ENCODE measurements around the gene RBP5.
"Not testable (repeated sequence)": the region's sequence is repeated elsewhere in the genome, so short reads cannot be mapped to it uniquely, and the experiment has no call there.

RBP5 gene

DNA sequence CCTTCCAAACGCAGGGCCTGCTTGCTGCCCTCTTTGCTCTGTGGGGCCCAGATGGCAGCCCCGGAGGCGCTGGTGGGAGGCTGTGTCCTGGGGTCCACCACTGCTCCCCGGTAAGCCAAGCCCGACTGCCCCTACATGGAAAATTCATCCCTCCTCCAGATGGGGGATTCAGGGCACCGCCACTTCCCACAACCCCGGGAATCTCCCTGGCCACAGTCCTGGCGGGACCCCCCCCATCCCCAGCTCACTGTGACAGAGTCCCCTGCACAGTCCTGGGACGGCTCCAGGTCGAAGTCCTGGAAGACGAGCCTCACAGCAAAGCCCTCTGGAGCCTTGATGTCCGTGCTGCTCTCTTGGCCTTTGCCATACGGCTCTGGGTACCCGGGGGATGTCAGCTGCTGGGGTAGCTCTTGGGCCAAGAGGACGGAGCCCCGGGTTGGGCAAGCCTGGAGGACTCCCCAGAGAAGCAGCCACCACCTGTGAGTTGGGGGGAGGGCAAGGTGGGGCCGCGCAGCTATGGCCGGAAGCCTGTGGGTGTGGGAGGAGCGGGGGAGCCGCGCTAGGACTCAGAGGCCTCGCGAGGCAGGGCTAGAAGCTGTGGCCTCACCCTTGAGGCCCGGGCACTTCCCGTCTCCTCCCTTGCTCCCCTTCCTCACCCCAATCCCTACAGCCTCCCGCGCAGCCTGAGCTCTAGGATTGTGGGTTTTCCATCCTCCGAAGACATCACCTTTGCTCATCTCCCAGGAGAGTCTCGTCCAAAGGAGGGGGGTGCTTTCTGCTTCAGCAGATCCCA is 20.5 kb downstream of the RBP5 start:
- H3K36me3 Mint-ChIP-seq (ENCODE audit: low read depth) = peaks cover 26% of the 10 kb centered on the region
- DNase-seq = peak; percentile 79
- peaks cover 34% of the 10 kb centered on the region for H3K4me1 Mint-ChIP-seq
- H3K27ac Mint-ChIP-seq = peak overlapping the region; percentile 97
- ATAC-seq = peak; percentile 96
- peaks cover 12% of the 10 kb centered on the region for H3K9me3 Mint-ChIP-seq
- H3K4me3 Mint-ChIP-seq = peak overlapping the region; percentile 95
- no peaks in the 10 kb centered on the region for H3K27me3 Mint-ChIP-seq

DNA sequence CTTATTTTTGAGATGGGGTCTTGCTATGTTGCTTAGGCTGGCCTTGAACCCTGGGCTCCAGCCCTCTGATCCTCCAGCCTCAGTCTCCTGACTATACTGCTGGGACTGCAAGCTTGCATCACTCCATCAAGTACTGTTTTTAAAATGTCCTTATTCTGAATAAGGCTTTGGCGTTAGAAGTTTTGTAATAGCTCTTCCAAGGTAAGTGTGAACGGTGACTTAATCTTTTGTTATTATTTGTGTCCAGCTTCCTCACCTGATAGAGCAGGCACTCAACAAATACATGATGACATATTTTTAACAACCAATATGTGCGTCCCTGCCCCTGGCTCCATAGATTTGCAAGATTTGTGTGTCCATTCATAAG is 21.1 kb downstream of the RBP5 start:
- no peaks in the 10 kb centered on the region for H3K27me3 Mint-ChIP-seq
- peaks cover 34% of the 10 kb centered on the region for H3K4me1 Mint-ChIP-seq
- peaks cover 12% of the 10 kb centered on the region for H3K9me3 Mint-ChIP-seq
- DNase-seq (no peak), ATAC-seq (no peak)
- H3K27ac Mint-ChIP-seq = peak overlapping the region; percentile 97
- peak overlapping the region; percentile 95 for H3K4me3 Mint-ChIP-seq
- peaks cover 26% of the 10 kb centered on the region for H3K36me3 Mint-ChIP-seq (ENCODE audit: low read depth)

DNA sequence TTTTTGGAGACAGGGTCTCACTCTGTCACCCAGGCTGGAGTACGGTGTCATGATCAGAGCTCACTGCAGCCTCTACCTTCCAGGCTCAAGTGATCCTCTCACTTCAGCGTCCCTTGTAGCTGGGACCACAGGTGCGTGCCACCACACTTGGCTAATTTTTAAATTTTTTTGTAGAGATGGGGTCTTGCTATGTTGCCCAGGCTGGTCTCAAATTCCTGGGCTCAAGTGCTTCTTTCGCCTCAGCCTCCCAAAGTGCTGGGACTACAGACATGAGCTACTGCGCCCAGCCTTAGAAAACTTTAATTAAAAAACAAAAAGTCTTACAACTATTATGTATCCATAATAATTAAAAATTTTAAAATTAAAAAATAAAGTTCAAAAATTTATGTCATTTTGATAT is 21.5 kb downstream of the RBP5 start:
- Mint-ChIP-seq H3K36me3 (ENCODE audit: low read depth) (peaks cover 26% of the 10 kb centered on the region), H3K4me1 (peaks cover 34% of the 10 kb centered on the region), H3K4me3 (peak overlapping the region; percentile 15), H3K9me3 (peaks cover 12% of the 10 kb centered on the region)
- not testable (repeated sequence) for H3K27ac Mint-ChIP-seq, DNase-seq, H3K27me3 Mint-ChIP-seq, ATAC-seq

DNA sequence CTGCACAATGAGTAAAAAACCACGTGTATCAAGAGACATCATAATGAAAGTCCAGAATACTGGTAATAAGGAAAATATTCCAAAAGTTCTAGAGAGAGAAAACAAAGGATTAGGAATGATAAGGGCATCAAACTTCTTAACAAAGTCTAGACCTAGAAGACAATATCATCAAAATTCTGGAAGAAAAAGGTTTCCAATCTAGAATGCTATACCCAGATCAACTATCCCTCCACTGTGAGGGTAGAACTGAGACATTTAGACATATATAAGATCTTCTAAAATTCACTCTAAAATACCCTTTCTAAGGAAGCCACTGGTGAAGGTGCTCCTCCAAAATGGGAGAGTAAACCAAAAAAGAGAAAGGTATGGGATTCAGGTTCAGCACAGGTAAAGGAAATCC is 22.6 kb downstream of the RBP5 start:
- Mint-ChIP-seq H3K36me3 (ENCODE audit: low read depth) (peaks cover 24% of the 10 kb centered on the region), H3K27ac (no peak overlapping the region), H3K4me3 (no peak overlapping the region), H3K9me3 (peaks cover 12% of the 10 kb centered on the region), H3K4me1 (peaks cover 34% of the 10 kb centered on the region), H3K27me3 (no peaks in the 10 kb centered on the region)
- ATAC-seq (no peak), DNase-seq (no peak)

GRCh38 chr12:7103837-7104584 is 24.7 kb downstream of the RBP5 start:
- ATAC-seq (no peak), DNase-seq (no peak)
- H3K27ac Mint-ChIP-seq = no peak overlapping the region
- H3K9me3 Mint-ChIP-seq = peaks cover 12% of the 10 kb centered on the region
- peaks cover 24% of the 10 kb centered on the region for H3K36me3 Mint-ChIP-seq (ENCODE audit: low read depth)
- H3K4me1 Mint-ChIP-seq = peaks cover 25% of the 10 kb centered on the region
- H3K4me3 Mint-ChIP-seq = no peak overlapping the region
- H3K27me3 Mint-ChIP-seq = no peaks in the 10 kb centered on the region

DNA sequence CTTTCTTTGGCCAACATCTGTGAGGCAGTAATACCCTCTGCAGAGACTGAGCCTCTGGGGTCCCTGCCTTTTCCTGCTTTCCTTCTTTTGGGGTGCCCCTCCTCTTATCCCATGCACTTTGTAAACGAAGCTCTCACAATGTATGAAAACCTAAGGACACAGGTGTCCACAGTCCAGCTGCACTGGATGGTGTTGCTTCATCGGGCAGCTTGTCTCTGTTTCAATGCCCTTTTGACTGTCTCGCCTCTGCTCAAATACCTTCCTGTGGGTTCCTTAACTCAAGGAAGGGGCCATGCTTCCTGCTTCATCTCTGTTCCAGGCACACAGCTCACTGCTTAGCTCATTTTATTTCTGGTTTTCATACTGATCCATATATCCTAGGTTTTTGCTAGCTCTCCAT is 26.1 kb downstream of the RBP5 start:
- H3K4me1 Mint-ChIP-seq = peaks cover 18% of the 10 kb centered on the region
- peaks cover 26% of the 10 kb centered on the region for H3K36me3 Mint-ChIP-seq (ENCODE audit: low read depth)
- no peak overlapping the region for H3K27ac Mint-ChIP-seq
- ATAC-seq = no peak
- H3K4me3 Mint-ChIP-seq = no peak overlapping the region
- no peaks in the 10 kb centered on the region for H3K27me3 Mint-ChIP-seq
- DNase-seq = no peak
- peaks cover 12% of the 10 kb centered on the region for H3K9me3 Mint-ChIP-seq

- Mint-ChIP-seq H3K27ac (no peak overlapping the region), H3K36me3 (ENCODE audit: low read depth) (peaks cover 24% of the 10 kb centered on the region), H3K27me3 (no peaks in the 10 kb centered on the region), H3K4me1 (peaks cover 13% of the 10 kb centered on the region), H3K4me3 (no peak overlapping the region), H3K9me3 (peaks cover 12% of the 10 kb centered on the region)
- ATAC-seq (no peak), DNase-seq (no peak)
These were observed 27.0 kb downstream of the RBP5 start for GRCh38 chr12:7101694-7102131.

- H3K4me1 Mint-ChIP-seq = peaks cover 8% of the 10 kb centered on the region
- H3K9me3 Mint-ChIP-seq = peaks cover 8% of the 10 kb centered on the region
- no peak for DNase-seq
- H3K27me3 Mint-ChIP-seq = no peaks in the 10 kb centered on the region
- ATAC-seq = no peak
- H3K27ac Mint-ChIP-seq = no peak overlapping the region
- H3K36me3 Mint-ChIP-seq (ENCODE audit: low read depth) = peaks cover 19% of the 10 kb centered on the region
- H3K4me3 Mint-ChIP-seq = no peak overlapping the region
These were observed 27.5 kb downstream of the RBP5 start for GRCh38 chr12:7101047-7101693.

DNA sequence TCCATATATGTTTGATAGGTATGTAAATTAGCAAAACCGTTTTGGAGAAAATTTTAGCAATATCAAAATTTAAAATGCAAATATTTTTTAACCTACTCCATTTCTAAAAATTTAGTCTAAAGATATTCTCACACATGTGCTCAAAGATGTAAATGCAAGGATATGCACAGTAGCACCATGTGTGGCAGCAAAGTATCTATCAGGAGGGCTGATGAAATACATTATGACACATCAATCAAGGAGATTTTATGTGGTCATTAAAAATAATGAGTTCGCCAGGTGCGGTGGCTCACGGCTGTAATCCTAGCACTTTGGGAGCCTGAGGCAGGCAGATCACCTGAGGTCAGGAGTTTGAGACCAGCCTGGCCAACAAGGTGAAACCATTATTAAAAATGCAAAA is 28.4 kb downstream of the RBP5 start:
- no peaks in the 10 kb centered on the region for H3K9me3 Mint-ChIP-seq
- ATAC-seq = no peak
- no peak overlapping the region for H3K27ac Mint-ChIP-seq
- DNase-seq = no peak
- H3K27me3 Mint-ChIP-seq = no peaks in the 10 kb centered on the region
- H3K36me3 Mint-ChIP-seq (ENCODE audit: low read depth) = peaks cover 11% of the 10 kb centered on the region
- peaks cover 1% of the 10 kb centered on the region for H3K4me1 Mint-ChIP-seq
- no peak overlapping the region for H3K4me3 Mint-ChIP-seq

DNA sequence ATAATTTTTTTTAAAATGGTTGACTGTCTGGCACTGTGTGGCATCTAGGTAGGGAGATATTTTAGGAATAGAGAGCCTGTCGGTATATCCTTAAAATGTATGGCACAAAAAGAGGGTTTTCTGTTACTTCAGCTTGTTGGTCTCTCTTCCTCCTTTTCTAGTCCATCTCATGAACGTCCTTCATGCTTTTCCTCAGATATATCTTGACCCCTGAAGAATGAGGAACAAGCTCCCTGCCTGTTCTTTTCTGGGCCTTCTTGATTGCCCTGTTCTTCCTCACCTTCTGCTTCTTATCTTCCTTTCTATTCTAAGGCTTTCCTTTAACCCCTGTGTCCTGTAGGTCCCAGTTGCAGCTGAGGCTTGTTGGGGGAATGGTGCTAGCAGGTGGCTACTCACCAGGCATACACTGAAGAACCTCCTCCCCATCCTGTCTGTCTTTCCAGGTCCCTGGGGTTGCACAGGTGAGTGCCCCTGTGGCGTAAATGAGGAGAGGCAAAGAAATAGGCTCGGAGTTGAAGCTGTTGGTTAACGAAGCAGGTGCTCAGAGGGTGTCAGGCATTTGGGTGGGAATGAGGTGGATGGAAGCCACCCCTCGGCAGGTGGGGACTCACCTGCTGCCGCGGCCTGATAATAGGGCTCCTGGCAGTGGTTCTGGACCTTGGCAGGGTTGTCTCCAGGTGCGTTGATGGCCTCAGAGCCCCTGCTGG is 29.2 kb downstream of the RBP5 start:
- H3K27me3 Mint-ChIP-seq = no peaks in the 10 kb centered on the region
- peaks cover 1% of the 10 kb centered on the region for H3K4me1 Mint-ChIP-seq
- DNase-seq (no peak), ATAC-seq (no peak)
- H3K9me3 Mint-ChIP-seq = no peaks in the 10 kb centered on the region
- H3K27ac Mint-ChIP-seq = no peak overlapping the region
- peaks cover 8% of the 10 kb centered on the region for H3K36me3 Mint-ChIP-seq (ENCODE audit: low read depth)
- no peak overlapping the region for H3K4me3 Mint-ChIP-seq

DNA sequence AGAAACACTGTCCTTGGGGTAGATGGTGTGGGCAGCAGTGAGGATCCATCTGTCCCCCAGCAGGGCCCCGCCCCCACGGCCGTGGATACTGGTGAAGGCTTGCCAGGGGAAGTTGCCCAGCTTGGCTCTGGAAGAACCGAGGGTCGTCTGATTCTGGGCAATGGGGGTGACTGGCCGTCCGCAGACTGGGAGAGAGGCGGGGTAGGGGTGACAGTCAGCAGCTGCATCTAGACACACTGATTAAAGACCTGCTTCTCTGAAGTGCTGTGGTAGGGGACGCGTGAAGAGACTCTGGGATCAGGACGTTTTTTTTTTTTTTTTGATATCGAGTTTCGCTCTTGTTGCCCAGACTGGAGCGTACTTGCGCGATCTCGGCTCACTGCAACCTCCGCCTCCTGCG is 31.7 kb downstream of the RBP5 start:
- DNase-seq (no peak), ATAC-seq (no peak)
- Mint-ChIP-seq H3K36me3 (ENCODE audit: low read depth) (peaks cover 2% of the 10 kb centered on the region), H3K4me1 (peaks cover 5% of the 10 kb centered on the region), H3K9me3 (no peaks in the 10 kb centered on the region), H3K27me3 (no peaks in the 10 kb centered on the region), H3K27ac (no peak overlapping the region), H3K4me3 (no peak overlapping the region)

DNA sequence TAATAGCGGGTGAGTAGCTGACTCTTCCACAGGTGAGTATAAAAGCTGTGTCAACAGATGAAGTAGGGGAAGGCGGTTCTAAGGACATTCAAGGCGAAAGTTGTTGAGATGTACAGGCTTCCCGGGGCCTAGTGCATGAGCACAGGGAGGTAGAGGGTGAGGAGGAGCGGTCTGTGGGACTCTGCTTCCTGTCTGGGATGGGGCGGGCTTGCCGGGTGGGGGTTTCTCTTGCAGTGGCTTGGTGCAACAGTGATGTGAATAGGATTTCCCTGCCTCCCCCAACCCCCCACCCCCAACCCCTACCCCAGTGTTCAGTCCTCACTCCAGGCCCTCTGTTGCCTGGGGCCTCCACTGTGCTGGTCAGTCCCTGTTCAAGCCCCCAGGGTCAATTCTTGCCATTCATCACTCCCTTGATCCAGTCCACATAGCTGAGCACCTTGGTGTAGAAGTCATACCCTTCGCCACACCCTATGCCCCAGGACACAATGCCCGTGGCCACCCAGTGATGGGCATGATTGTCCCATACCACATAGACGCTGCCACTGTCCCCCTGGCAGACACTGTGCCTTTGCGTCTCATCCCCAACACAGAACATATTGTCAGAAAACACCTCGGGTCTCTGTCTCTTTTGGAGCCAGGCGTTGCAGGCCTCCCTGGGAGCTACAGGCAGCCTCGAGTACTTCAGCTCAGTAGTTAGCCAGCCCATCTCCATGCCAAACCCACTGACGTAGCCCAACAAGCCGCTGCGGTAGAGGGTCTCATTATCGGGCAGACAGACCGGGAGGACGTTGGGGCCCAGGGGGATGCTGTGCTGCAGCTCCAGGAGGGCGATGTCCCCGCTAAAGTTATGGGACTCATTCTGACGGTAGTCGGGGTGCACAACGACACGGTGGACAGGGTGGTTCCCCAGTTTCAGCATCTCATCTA is 32.4 kb downstream of the RBP5 start:
- Mint-ChIP-seq H3K27ac (no peak overlapping the region), H3K36me3 (ENCODE audit: low read depth) (peaks cover 2% of the 10 kb centered on the region)

GRCh38 chr12:7093892-7094291 is 34.8 kb downstream of the RBP5 start:
- peaks cover 2% of the 10 kb centered on the region for H3K36me3 Mint-ChIP-seq (ENCODE audit: low read depth)
- DNase-seq = no peak
- H3K4me3 Mint-ChIP-seq = no peak overlapping the region
- peaks cover 6% of the 10 kb centered on the region for H3K4me1 Mint-ChIP-seq
- no peaks in the 10 kb centered on the region for H3K9me3 Mint-ChIP-seq
- ATAC-seq = no peak
- no peaks in the 10 kb centered on the region for H3K27me3 Mint-ChIP-seq
- H3K27ac Mint-ChIP-seq = no peak overlapping the region

More for the DNA sequence above, 32.4 kb downstream of the RBP5 start:
- H3K27me3 Mint-ChIP-seq = no peaks in the 10 kb centered on the region
- H3K4me1 Mint-ChIP-seq = peaks cover 6% of the 10 kb centered on the region
- ATAC-seq (no peak), DNase-seq (no peak)
- H3K9me3 Mint-ChIP-seq = no peaks in the 10 kb centered on the region
- H3K4me3 Mint-ChIP-seq = no peak overlapping the region

Data from activated naive CD8-positive, alpha-beta T cell treated with anti-CD3 and anti-CD28 coated beads, Interleukin-2, amount 50 U/mL, for 24 hours (primary cell).